Adipose tissue (tissue), 3 donors: ENCODE results near the gene WNT1. TPM values are rescaled to one million over a fixed set of nuclear protein-coding genes. Genes with fewer than 3 reads are reported as not detected.

ENCODE experiments used
- H3K27ac ChIP-seq: one replicate; pipeline ENCODE4 v1.5.1; 2013; ENCODE audit warnings: low read depth, low read length
- WGBS, 3 donors: extraction: QIAGEN DNeasy Blood & Tissue Kit; methylation state at CpG; one replicate each; pipeline ENCODE4 v1.1.7; 2013; 5-methylcytosine and 5-hydroxymethylcytosine counted together
- polyA plus RNA-seq, 3 donors: library from polyadenylated mRNA; stranded (reverse); fragments of 200-250 nt; gene quantifications; one replicate each; pipeline ENCODE4 v1.2.3, GENCODE V29; 2013
- donor health status: healthy with polysubstance abuse.
- donor health status: Bipolar disorder and iron deficiency.
- donor health status: healthy.

Gene WNT1
- polyA plus RNA-seq = not detected

GRCh38 chr12:48978291-48978740, at the start of gene WNT1:
Gene WNT1, plus strand, starts transcription at chr12:48978322. Its CDS starts 329 bp downstream, at chr12:48978651.
- 1 to 2% (median 1%) methylated on average over 35 to 45 of the region's 45 CpGs for WGBS, 3 donors

GRCh38 chr12:48929551-48929950, 48.6 kb upstream of the WNT1 start:
- WGBS, 3 donors = 80 to 100% (median 89%) methylated on average over 1 of the region's 1 CpG

More at GRCh38 chr12:48978291-48978740, at the start of gene WNT1:
- no peak within 1 kb of the TSS for H3K27ac ChIP-seq

GRCh38 chr12:48930475-48930874, 47.6 kb upstream of the WNT1 start:
- 84 to 86% (median 85%) methylated on average over 4 of the region's 4 CpGs for WGBS, 3 donors

More at GRCh38 chr12:48929551-48929950, 48.6 kb upstream of the WNT1 start:
- no peak overlapping the region for H3K27ac ChIP-seq

GRCh38 chr12:48932878-48933277, 45.2 kb upstream of the WNT1 start:
- no peak overlapping the region for H3K27ac ChIP-seq

More at GRCh38 chr12:48930475-48930874, 47.6 kb upstream of the WNT1 start:
- no peak overlapping the region for H3K27ac ChIP-seq

GRCh38 chr12:48933664-48934311, 44.3 kb upstream of the WNT1 start:
- WGBS, 3 donors = 83 to 87% (median 83%) methylated on average over 9 of the region's 9 CpGs
- no peak overlapping the region for H3K27ac ChIP-seq

More at GRCh38 chr12:48932878-48933277, 45.2 kb upstream of the WNT1 start:
- WGBS, 3 donors = 52 to 87% (median 70%) methylated on average over 2 of the region's 2 CpGs

GRCh38 chr12:48934312-48934706, 43.8 kb upstream of the WNT1 start:
- no peak overlapping the region for H3K27ac ChIP-seq
- 93 to 100% (median 100%) methylated on average over 1 of the region's 1 CpG for WGBS, 3 donors

GRCh38 chr12:48936379-48936979, 41.6 kb upstream of the WNT1 start:
- H3K27ac ChIP-seq = no peak overlapping the region

- H3K27ac ChIP-seq = no peak overlapping the region
- WGBS, 3 donors = 81 to 89% (median 86%) methylated on average over 6 of the region's 6 CpGs
These were observed 41.0 kb upstream of the WNT1 start for GRCh38 chr12:48937170-48937569.

- 84 to 92% (median 85%) methylated on average over 7 of the region's 7 CpGs for WGBS, 3 donors
- no peak overlapping the region for H3K27ac ChIP-seq
These were observed 39.3 kb upstream of the WNT1 start for GRCh38 chr12:48938805-48939204.

GRCh38 chr12:48940181-48940580, 37.9 kb upstream of the WNT1 start:
- 47 to 64% (median 51%) methylated on average over 3 of the region's 3 CpGs for WGBS, 3 donors

GRCh38 chr12:48943221-48943620, 34.9 kb upstream of the WNT1 start:
- no peak overlapping the region for H3K27ac ChIP-seq
- WGBS, 3 donors = 83 to 97% (median 95%) methylated on average over 4 of the region's 4 CpGs

More at GRCh38 chr12:48940181-48940580, 37.9 kb upstream of the WNT1 start:
- H3K27ac ChIP-seq = no peak overlapping the region

- H3K27ac ChIP-seq = no peak overlapping the region
These were observed 31.9 kb upstream of the WNT1 start for GRCh38 chr12:48946205-48946604.

GRCh38 chr12:48946943-48947342, 31.2 kb upstream of the WNT1 start:
- H3K27ac ChIP-seq = no peak overlapping the region
- WGBS, 3 donors = 46 to 90% (median 85%) methylated on average over 6 of the region's 6 CpGs

- H3K27ac ChIP-seq = no peak overlapping the region
- WGBS, 3 donors = 86 to 91% (median 91%) methylated on average over 3 of the region's 3 CpGs
These were observed 30.4 kb upstream of the WNT1 start for GRCh38 chr12:48947727-48948126.

- 88 to 93% (median 88%) methylated on average over 4 of the region's 4 CpGs for WGBS, 3 donors
- no peak overlapping the region for H3K27ac ChIP-seq
These were observed 25.4 kb upstream of the WNT1 start for GRCh38 chr12:48952691-48953090.

GRCh38 chr12:48954061-48954460, 24.1 kb upstream of the WNT1 start:
- H3K27ac ChIP-seq = no peak overlapping the region
- 93 to 97% (median 95%) methylated on average over 3 of the region's 3 CpGs for WGBS, 3 donors

GRCh38 chr12:48954841-48955501, 23.2 kb upstream of the WNT1 start:
- H3K27ac ChIP-seq = no peak overlapping the region
- WGBS, 3 donors = 64 to 85% (median 64%) methylated on average over 3 of the region's 3 CpGs

GRCh38 chr12:48956279-48957140, 21.6 kb upstream of the WNT1 start:
- WGBS, 3 donors = 0 to 2% (median 1%) methylated on average over 23 to 28 of the region's 29 CpGs
- peak overlapping the region; percentile 55 for H3K27ac ChIP-seq
